Central memory CD8-positive, alpha-beta T cell (primary cell): ENCODE data around the gene CELA2A.
"Not testable (repeated sequence)": the region's sequence is repeated elsewhere in the genome, so short reads cannot be mapped to it uniquely, and the experiment has no call there.

Experiments used
- ATAC-seq: fragments of 150-1000 bp; cut with Tn5 transposase; replicated peaks from 2 replicates; pipeline ENCODE4 v1.10.0; 2022; ENCODE audit warnings: mild to moderate bottlenecking, moderate FRiP score, moderate number of reproducible peaks; ENCODE audit not compliant: poor library complexity, severe bottlenecking; ENCODE audit errors: extremely low read depth
- DNase-seq, 2 donors: peaks; one replicate each; pipeline ENCODE4 v3.0.0; 2021; ENCODE audit warnings: low spot score in 2 of 2
- H3K27ac Mint-ChIP-seq: one replicate; pipeline ENCODE4 v1.8.0; 2022; ENCODE audit warnings: low read depth, mild to moderate bottlenecking, moderate library complexity, mixed read lengths
- H3K27me3 Mint-ChIP-seq: one replicate; pipeline ENCODE4 v1.8.0; 2022; ENCODE audit warnings: mixed read lengths
- H3K36me3 Mint-ChIP-seq: one replicate; pipeline ENCODE4 v1.8.0; 2022; ENCODE audit warnings: mild to moderate bottlenecking, moderate library complexity, mixed read lengths; ENCODE audit not compliant: insufficient read depth
- H3K4me1 Mint-ChIP-seq: one replicate; pipeline ENCODE4 v1.8.0; 2022; ENCODE audit warnings: mixed read lengths
- H3K4me3 Mint-ChIP-seq: one replicate; pipeline ENCODE4 v1.8.0; 2022; ENCODE audit warnings: mild to moderate bottlenecking, moderate library complexity, mixed read lengths
- H3K9me3 Mint-ChIP-seq: one replicate; pipeline ENCODE4 v1.8.0; 2022; ENCODE audit warnings: mixed read lengths

CELA2A gene

DNA sequence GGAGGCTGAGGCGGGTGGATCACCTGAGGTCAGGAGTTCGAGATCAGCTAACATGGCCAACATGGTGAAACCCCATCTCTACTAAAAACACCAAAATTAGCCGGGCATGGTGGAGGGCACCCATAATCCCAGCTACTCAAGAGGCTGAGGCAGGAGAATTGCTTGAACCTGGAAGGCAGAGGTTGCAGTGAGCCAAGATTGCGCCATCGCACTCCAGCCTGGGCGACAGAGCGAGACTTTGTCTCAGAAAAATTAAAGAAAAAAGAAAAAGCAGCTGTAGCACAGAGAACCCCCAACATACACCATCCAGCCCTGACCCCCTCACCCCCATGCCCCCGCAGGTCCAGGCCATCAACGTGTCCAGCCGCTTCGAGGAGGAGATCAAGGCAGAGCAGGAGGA lies 28.3 kb upstream of the CELA2A start:
- not testable (repeated sequence) for H3K27me3 Mint-ChIP-seq, ATAC-seq, H3K4me3 Mint-ChIP-seq, DNase-seq, H3K9me3 Mint-ChIP-seq
- peaks cover 30% of the 10 kb centered on the region for H3K4me1 Mint-ChIP-seq
- H3K36me3 Mint-ChIP-seq = peaks cover 75% of the 10 kb centered on the region
- peak overlapping the region; percentile 90 for H3K27ac Mint-ChIP-seq

DNA sequence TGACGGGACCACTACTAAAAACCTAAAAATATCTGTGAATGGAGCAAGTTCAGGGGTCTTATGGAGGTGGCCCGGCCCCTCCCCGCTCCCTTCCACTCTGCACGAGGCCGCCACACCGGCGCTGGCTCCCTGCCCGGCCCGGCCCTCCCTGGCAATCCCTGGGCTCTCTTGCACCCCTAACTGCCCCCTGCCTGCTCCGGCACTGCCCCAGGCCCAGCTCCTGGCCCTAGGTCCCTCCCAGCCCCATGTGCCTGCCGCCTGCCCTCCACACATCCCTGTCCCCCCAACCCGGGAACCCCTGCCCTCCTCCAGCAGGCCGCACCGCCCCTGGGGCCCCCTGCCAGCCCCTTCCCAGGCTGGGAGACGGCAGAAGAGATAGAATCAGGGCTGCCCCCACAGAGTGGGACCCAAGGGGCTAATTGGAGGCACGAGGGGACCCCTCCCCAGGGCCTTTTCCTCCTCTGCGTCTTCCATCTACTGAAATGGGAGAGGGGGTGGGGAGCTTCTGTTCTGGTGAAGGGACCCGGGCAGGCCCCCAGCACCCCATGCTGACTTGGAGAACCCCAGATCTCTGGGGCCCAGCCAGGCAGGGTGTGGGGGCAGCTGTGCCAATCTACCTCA lies 27.6 kb upstream of the CELA2A start:
- DNase-seq (no peak), ATAC-seq (no peak)
- Mint-ChIP-seq H3K9me3 (no peaks in the 10 kb centered on the region), H3K27me3 (no peaks in the 10 kb centered on the region), H3K4me3 (no peak overlapping the region), H3K27ac (peak overlapping the region; percentile 90), H3K4me1 (peaks cover 23% of the 10 kb centered on the region), H3K36me3 (peaks cover 73% of the 10 kb centered on the region)

DNA sequence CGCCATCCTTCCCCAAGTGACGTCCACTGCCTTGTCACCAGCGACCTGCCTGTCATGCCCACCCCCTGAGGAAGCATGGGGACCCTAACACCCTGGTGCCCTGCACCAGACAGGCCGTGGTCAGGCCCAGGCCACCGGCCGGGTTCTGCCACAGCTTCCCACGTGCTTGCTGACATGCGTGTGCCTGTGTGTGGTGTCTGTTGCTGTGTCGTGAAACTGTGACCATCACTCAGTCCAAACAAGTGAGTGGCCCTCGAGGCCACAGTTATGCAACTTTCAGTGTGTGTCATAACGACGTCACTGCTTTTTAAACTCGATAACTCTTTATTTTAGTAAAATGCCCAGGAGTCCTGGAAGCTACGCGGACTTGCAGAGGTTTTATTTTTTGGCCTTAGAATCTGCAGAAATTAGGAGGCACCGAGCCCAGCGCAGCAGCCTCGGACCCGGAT lies 26.8 kb upstream of the CELA2A start:
- Mint-ChIP-seq H3K4me3 (peak overlapping the region; percentile 13), H3K4me1 (peaks cover 15% of the 10 kb centered on the region), H3K36me3 (peaks cover 69% of the 10 kb centered on the region), H3K9me3 (no peaks in the 10 kb centered on the region), H3K27ac (peak overlapping the region; percentile 59), H3K27me3 (no peaks in the 10 kb centered on the region)
- DNase-seq = no peak
- no peak for ATAC-seq

DNA sequence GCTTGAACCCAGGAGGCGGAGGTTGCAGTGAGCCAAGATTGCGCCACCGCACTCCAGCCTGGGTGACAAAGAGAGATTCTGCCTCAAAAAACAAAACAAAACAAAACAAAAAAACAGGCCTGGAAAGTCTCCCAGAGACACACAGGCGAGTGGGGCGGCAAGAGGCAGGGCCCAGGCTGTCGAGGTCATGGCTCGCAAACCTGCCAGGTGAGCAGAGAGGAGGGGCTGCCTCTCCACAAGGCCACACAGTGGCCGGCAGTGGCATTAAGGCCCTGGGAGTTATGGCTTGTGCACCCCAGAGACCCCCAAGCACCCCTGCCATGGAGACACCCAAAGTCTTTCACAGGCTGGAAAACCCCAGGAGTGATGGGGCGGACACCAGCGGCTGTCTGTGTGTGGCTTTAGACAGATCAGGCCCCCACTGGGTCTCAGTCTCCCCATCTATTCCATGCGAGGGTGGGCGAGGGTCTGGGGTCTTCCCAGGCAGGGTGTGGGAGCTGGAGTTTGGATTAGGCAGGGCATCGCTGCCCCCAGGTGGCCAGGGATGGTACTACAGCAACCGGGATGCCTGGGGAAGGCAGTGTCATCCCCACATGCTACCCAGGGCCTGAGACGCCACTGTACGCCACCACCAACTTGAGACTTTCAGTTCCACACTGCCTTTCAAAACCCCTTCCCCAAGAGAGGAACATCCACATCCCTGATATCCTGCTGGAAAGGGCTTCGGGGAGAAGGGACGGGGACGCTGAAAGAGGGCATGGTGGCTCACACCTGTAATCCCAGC lies 25.6 kb upstream of the CELA2A start:
- Mint-ChIP-seq H3K27me3 (no peaks in the 10 kb centered on the region), H3K36me3 (peaks cover 63% of the 10 kb centered on the region), H3K4me3 (no peak overlapping the region), H3K9me3 (no peaks in the 10 kb centered on the region), H3K27ac (peak overlapping the region; percentile 90), H3K4me1 (peaks cover 12% of the 10 kb centered on the region)
- DNase-seq (peak; percentile 68 to 81), ATAC-seq (peak; percentile 58)

DNA sequence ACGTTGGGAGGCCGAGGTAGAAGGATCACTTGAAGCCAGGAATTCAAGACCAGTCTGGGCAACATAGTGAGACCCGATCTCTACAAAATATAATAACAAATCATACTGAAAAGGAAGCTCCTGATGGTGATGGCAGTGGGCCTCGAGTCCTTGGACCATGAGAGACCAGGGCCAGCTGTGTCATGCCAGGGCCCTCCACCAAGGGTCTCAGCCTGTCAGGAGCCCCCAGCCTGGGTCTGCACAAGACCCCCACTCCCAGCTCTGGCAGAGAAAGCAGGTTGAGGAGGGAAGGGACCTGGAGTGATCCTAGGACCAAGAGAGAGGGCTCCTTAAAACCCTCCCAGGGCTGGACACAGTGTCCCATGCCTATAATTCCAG lies 25.0 kb upstream of the CELA2A start:
- H3K27ac Mint-ChIP-seq = peak overlapping the region; percentile 90
- peaks cover 57% of the 10 kb centered on the region for H3K36me3 Mint-ChIP-seq
- H3K9me3 Mint-ChIP-seq = no peaks in the 10 kb centered on the region
- H3K4me3 Mint-ChIP-seq = no peak overlapping the region
- ATAC-seq (no peak), DNase-seq (no peak)
- peaks cover 6% of the 10 kb centered on the region for H3K4me1 Mint-ChIP-seq
- no peaks in the 10 kb centered on the region for H3K27me3 Mint-ChIP-seq

DNA sequence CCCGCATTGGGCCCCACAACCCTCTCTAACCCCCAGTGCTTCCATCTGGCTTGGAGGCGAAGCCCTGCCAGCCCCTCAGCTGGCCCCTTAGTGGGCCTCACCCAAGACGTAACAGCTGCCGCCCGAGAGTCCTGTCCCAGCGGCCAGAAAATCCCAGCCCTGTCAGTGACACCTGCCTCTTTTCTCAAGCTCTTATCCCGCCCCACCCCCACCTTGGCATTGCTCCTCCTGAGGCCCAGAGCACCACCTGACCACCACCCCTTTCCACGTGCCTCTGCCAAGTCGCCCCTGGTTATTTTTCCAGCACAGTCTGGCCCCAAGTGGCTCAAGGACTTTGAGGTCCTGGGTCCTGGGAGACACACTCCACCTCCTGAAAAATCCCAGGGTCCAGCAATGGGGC lies 24.2 kb upstream of the CELA2A start:
- Mint-ChIP-seq H3K4me1 (peaks cover 5% of the 10 kb centered on the region), H3K4me3 (no peak overlapping the region), H3K27ac (peak overlapping the region; percentile 90), H3K36me3 (peaks cover 52% of the 10 kb centered on the region), H3K9me3 (no peaks in the 10 kb centered on the region), H3K27me3 (no peaks in the 10 kb centered on the region)
- ATAC-seq = no peak
- DNase-seq = no peak

DNA sequence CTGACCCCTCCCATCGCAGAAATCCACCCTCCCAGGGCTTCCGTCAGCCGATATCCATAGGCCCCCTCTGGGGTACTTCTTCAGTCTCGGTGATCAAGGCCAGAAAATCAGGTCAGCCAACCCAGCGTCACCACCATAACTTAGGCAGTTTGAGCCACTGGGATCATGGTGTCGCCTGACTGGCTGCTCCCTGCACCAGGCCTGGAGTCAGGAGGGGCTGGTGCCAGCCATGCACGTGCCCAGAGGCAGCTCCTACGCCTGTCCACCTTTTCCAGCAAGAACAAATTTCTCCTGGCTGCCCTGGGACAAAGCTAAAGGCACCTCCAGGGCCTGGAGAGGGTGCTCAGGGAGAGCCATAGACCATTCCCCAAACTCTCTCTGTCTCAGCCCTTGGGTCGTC lies 23.1 kb upstream of the CELA2A start:
- Mint-ChIP-seq H3K27me3 (no peaks in the 10 kb centered on the region), H3K36me3 (peaks cover 40% of the 10 kb centered on the region), H3K4me1 (no peaks in the 10 kb centered on the region), H3K9me3 (no peaks in the 10 kb centered on the region), H3K4me3 (no peak overlapping the region), H3K27ac (peak overlapping the region; percentile 90)
- no peak for DNase-seq
- no peak for ATAC-seq

DNA sequence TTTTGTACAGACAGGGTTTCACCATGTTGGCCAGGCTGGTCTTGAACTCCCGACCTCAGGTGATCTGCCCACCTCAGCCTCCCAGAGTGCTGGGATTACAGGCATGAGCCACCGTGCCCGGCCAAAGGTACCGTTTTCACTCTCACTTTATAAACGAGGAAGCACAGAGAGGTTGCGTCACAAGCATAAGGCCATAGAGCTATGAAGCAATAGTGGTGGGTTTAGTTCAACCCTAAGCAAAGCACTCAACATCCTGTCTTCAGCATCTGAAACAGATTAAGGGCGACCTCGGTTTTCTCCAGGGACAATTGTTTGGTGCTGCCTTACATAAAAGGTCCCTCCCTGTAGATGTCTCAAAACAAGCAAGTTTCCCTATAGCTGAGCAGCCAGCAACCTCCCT lies 21.8 kb upstream of the CELA2A start:
- H3K4me1 Mint-ChIP-seq, H3K27ac Mint-ChIP-seq, DNase-seq, H3K4me3 Mint-ChIP-seq, H3K27me3 Mint-ChIP-seq, ATAC-seq, H3K9me3 Mint-ChIP-seq: not testable (repeated sequence)
- H3K36me3 Mint-ChIP-seq = peaks cover 29% of the 10 kb centered on the region

DNA sequence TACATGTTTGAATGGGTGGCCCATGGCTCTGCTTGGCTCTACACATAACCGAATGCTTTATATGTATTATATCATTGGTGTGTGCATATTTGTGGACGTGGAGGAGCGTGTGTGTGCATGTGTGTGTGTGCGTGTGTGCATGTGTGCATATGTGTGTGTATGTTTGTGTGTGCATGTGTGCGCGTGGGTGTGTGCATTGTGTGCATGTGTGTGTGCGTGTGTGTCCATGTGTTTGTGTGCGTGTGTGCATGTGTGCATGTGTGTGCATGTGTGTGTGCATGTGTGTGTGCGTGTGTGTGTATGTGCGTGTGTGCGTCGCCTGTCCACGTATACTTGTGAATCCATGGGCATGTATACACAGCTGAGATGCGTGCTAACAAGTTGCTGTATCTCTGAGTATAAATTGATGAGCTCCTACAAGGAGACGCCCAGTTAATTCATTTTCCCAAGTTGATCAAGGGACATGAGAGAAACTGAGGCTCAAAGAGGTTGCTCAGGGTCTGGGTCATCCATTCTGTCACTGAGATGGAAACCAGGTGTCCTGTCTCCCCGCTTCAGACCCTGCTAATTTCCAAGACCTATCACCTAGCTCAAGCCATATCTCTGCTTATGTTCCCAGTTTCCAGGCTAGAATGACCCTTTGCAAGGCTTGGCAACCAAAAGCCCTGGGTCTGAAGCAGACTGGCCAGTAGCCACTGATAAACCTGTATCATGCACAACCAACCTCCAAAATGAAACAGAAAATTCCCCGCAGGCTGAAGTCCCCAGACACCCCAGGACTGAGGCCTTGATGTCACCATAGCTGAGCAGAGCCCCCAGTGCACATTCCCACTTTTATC lies 21.1 kb upstream of the CELA2A start:
- Mint-ChIP-seq H3K27ac (no peak overlapping the region), H3K36me3 (peaks cover 22% of the 10 kb centered on the region), H3K27me3 (no peaks in the 10 kb centered on the region), H3K4me3 (no peak overlapping the region), H3K4me1 (no peaks in the 10 kb centered on the region), H3K9me3 (no peaks in the 10 kb centered on the region)
- ATAC-seq (no peak), DNase-seq (no peak)

DNA sequence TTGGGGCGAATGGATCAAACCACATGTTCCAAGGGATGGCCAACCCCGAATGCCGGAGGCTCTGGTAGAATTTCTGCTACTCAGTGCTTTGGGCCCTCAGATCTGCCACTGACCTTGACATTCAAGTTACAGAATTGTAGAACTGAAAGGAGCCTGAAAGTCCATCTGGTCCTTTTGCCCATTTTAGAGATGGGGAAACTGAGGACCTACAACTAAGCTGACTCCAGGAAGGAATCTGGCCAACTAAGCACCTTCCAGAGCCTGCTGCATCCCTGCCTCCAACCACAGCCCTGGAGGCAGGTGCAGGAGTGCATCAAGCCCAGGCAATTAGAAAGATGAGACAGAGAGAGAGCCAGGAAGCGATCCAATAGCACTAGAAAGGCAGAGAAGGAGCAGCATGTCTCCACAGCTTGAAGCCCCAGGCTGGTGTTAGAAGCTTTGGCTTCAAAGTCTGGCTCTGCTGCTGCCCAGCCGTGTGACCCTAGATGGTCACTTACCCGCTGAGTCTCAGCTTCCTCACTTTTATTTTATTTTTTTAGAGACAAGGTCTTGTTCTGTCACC lies 19.6 kb upstream of the CELA2A start:
- Mint-ChIP-seq H3K4me3 (no peak overlapping the region), H3K27ac (no peak overlapping the region)
- no peak for DNase-seq

DNA sequence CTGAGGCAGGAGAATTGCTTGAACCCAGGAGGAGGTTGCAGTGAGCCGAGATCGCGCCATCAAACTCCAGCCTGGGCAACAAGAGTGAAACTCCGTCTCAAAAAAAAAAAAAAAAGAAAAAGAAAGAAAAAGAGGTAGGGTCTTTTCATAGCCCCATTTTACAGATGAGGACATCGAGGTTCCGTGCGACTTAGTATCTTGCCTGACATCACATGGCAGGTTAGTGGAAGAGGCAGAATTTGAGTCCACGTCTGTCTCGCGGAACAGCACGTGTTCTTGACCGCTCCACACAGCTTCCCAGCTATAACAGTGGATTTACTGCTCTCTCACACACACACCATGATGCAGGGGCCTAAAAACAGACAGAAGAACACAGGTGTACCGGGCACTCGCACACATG lies 17.2 kb upstream of the CELA2A start:
- H3K36me3 Mint-ChIP-seq = peaks cover 4% of the 10 kb centered on the region

More for the DNA sequence above, 19.6 kb upstream of the CELA2A start:
- Mint-ChIP-seq H3K36me3 (peaks cover 13% of the 10 kb centered on the region), H3K27me3 (no peaks in the 10 kb centered on the region), H3K9me3 (no peaks in the 10 kb centered on the region), H3K4me1 (no peaks in the 10 kb centered on the region)
- no peak for ATAC-seq

DNA sequence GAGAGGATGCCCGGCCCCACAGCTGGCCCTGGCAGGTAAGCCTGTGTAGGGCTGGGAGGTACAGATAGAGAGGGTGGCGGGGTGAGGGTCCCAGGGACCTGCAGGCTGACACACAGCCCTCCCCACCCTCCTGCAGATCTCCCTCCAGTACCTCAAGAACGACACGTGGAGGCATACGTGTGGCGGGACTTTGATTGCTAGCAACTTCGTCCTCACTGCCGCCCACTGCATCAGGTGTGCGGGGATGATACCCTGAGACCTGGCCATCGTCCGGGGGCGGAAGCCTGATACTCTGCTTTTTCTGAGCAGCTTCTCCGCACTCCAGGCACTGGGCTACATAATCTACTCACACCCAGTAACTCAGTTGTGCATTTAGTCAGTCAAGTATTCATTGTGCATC lies 16.2 kb upstream of the CELA2A start:
- no peak overlapping the region for H3K27ac Mint-ChIP-seq
- H3K4me3 Mint-ChIP-seq = no peak overlapping the region
- peaks cover 14% of the 10 kb centered on the region for H3K27me3 Mint-ChIP-seq
- no peaks in the 10 kb centered on the region for H3K36me3 Mint-ChIP-seq
- ATAC-seq (no peak), DNase-seq (no peak)
- no peaks in the 10 kb centered on the region for H3K9me3 Mint-ChIP-seq
- H3K4me1 Mint-ChIP-seq = no peaks in the 10 kb centered on the region

More for the DNA sequence above, 17.2 kb upstream of the CELA2A start:
- Mint-ChIP-seq H3K9me3 (no peaks in the 10 kb centered on the region), H3K27me3 (peaks cover 14% of the 10 kb centered on the region), H3K27ac (no peak overlapping the region), H3K4me3 (no peak overlapping the region), H3K4me1 (no peaks in the 10 kb centered on the region)
- ATAC-seq (no peak), DNase-seq (no peak)
